Measurements from ENCODE around the gene PLEKHJ1.

PLEKHJ1 gene

GRCh38 chr19:2229103-2230032 lies 6.8 kb downstream of the PLEKHJ1 start:
- no peak overlapping the region for H3K4me3 ChIP-seq (ENCODE audit: low read length)
- no peak for DNase-seq (ENCODE audit: low read depth)
- TF ChIP-seq CTCF (IDR thresholded peaks at IDR 0.05; ENCODE audit: insufficient read depth, low read depth, low read length, missing control alignments): no peak

DNA sequence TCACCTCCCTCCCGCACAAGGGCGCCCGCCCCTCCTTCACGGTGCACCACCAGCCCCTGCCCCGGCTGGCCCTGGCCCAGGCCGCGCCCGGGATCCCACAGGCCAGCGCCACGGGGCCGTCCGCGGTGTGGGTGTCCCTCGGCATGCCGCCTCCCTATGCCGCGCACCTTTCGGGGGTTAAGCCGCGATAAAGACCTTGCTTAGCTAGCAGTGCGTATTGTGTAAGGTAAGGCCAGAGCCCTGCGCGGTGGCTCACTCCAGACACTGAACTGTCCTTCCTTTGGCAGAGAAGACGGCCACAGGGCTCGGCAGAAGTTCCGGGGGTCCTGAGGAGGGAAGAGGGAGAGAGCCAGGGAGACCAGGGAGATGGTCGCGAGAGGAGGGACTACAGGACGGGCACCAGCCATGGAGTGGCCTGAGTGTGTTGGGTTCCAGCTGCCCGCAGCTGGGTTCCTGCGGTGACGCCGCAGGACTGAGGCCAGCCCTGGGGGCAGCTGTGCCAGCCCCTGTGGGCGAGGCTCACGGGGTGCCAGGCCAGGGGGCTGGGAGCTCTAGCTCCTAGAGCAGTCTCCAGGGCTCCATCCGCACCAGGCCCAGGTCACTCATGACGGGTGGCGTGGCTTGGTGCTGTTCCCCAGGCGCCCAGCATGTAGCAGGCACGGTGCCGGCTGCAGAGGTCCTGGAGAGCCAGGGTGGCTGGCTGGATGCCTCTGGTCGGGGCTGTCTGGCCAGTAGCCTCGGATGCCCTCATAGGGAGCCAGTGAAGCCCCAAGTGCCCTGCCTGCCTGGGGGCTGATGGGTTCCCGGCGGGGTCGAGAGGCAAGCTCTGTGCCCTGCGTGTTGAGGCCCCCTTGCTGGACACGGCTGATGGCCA lies 7.7 kb downstream of the PLEKHJ1 start:
- H3K4me3 ChIP-seq (ENCODE audit: low read length): no peak overlapping the region
- DNase-seq (ENCODE audit: low read depth): no peak
- no peak for TF ChIP-seq CTCF (IDR thresholded peaks at IDR 0.05; ENCODE audit: insufficient read depth, low read depth, low read length, missing control alignments)

DNA sequence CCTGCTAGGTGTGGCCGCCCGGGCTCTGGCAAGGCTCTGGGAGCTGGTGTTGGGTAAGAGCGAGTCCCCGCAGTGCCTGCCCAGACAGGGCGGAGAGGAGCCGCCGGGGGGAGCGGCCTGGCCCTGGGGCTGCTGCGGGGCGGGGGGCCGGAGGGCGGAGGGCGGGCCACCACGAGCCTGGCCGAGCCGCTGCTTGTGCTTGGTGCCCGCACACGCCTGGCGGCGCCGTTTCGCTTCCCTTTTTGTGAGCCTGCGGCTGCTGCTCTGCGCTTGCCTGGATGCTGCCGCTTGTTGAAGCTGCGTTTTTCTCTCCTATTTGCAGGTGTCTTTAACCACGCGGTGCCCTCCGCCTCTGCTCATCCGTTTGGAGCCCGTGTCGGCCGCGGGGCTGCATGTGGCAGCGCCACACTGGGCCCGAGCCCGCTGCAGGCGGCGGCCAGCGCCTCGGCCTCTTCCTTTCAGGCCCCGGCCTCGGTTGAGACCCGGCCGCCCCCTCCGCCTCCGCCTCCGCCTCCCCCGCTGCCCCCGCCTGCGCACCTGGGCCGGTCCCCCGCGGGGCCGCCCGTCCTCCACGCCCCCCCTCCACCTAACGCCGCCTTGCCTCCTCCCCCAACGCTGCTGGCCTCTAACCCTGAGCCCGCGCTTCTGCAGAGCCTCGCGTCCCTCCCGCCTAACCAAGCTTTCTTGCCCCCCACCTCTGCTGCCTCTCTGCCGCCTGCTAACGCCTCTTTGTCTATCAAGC lies 8.5 kb downstream of the PLEKHJ1 start:
- H3K4me3 ChIP-seq (ENCODE audit: low read length): no peak overlapping the region
- TF ChIP-seq CTCF (IDR thresholded peaks at IDR 0.05; ENCODE audit: insufficient read depth, low read depth, low read length, missing control alignments): no peak
- DNase-seq (ENCODE audit: low read depth): no peak

GRCh38 chr19:2226840-2227360 lies 9.2 kb downstream of the PLEKHJ1 start:
- DNase-seq (ENCODE audit: low read depth): no peak
- H3K4me3 ChIP-seq (ENCODE audit: low read length): no peak overlapping the region
- no peak for TF ChIP-seq CTCF (IDR thresholded peaks at IDR 0.05; ENCODE audit: insufficient read depth, low read depth, low read length, missing control alignments)

- no peak overlapping the region for H3K4me3 ChIP-seq (ENCODE audit: low read length)
- no peak for TF ChIP-seq CTCF (IDR thresholded peaks at IDR 0.05; ENCODE audit: insufficient read depth, low read depth, low read length, missing control alignments)
- no peak for DNase-seq (ENCODE audit: low read depth)
Measured at GRCh38 chr19:2226051-2226839, 9.9 kb downstream of the PLEKHJ1 start.
